IMR-90 (cell line): ENCODE measurements around the gene ALLC.

Source experiments
- CEBPB ChIP-seq: IDR thresholded peaks from 2 replicates; pipeline ENCODE4 v1.6.1; 2012; ENCODE audit warnings: low read depth, low read length, improper control_type of control experiment
- FOS ChIP-seq: fragments of 150-350 bp; IDR thresholded peaks from 2 replicates; pipeline ENCODE4 v1.6.1; 2016; ENCODE audit warnings: low read depth, low read length
- MAZ ChIP-seq: IDR thresholded peaks from 2 replicates; pipeline ENCODE4 v1.6.1; 2012; ENCODE audit warnings: low read depth, mild to moderate bottlenecking, low read length, improper control_type of control experiment, moderate library complexity, borderline replicate concordance
- NFE2L2 ChIP-seq: fragments of 150-350 bp; IDR thresholded peaks from 2 replicates; pipeline ENCODE4 v1.6.1; 2016; ENCODE audit warnings: low read depth, mild to moderate bottlenecking, low read length
- POLR2A ChIP-seq: IDR thresholded peaks from 2 replicates; pipeline ENCODE4 v1.6.1; 2012; ENCODE audit warnings: mild to moderate bottlenecking, low read depth, low read length
- RAD21 ChIP-seq: IDR thresholded peaks from 2 replicates; pipeline ENCODE4 v1.6.1; 2012; ENCODE audit warnings: low read length, improper control_type of control experiment
- RFX5 ChIP-seq: IDR thresholded peaks from 2 replicates; pipeline ENCODE4 v1.8.0; 2012; ENCODE audit warnings: low read depth, mild to moderate bottlenecking, low read length, moderate library complexity
- SMC3 ChIP-seq: fragments of 150-350 bp; IDR thresholded peaks from 2 replicates; pipeline ENCODE4 v1.6.1; 2016; ENCODE audit warnings: low read depth, mild to moderate bottlenecking, antibody characterized with exemption, low read length, moderate library complexity
- TF ChIP-seq, protein P1 (sequence below): conservative IDR thresholded peaks from 2 replicates; pipeline ENCODE4 v1.5.1; 2012; ENCODE audit warnings: mild to moderate bottlenecking, low read depth, low read length, improper control_type of control experiment
- TF ChIP-seq, protein P2 (sequence below): fragments of 150-350 bp; IDR thresholded peaks from 2 replicates; pipeline ENCODE4 v1.6.1; 2016; ENCODE audit warnings: low read depth, mild to moderate bottlenecking, low read length, moderate library complexity, borderline replicate concordance

DNA sequence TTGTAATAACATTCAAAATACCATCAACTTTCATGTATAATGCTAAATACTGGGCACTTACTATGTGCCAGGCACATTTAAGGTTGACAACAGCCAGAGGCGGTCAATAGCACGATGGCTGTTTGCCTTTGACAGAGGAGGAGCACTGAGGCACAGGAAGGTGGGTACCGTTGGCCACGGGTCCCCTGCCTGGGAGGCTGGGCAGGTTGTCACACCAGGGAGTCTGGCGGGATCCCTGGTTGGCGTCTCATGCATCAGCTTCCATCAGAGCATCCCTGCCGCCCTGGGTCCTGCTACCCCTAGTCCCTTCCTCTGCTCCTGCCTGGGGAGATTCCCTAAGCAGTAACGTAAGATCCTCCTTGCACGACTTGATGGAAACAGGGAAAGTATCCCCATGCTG lies 19.4 kb downstream of the ALLC start:
- TF ChIP-seq, protein P1, sequence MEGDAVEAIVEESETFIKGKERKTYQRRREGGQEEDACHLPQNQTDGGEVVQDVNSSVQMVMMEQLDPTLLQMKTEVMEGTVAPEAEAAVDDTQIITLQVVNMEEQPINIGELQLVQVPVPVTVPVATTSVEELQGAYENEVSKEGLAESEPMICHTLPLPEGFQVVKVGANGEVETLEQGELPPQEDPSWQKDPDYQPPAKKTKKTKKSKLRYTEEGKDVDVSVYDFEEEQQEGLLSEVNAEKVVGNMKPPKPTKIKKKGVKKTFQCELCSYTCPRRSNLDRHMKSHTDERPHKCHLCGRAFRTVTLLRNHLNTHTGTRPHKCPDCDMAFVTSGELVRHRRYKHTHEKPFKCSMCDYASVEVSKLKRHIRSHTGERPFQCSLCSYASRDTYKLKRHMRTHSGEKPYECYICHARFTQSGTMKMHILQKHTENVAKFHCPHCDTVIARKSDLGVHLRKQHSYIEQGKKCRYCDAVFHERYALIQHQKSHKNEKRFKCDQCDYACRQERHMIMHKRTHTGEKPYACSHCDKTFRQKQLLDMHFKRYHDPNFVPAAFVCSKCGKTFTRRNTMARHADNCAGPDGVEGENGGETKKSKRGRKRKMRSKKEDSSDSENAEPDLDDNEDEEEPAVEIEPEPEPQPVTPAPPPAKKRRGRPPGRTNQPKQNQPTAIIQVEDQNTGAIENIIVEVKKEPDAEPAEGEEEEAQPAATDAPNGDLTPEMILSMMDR = no peak
- TF ChIP-seq, protein P2, sequence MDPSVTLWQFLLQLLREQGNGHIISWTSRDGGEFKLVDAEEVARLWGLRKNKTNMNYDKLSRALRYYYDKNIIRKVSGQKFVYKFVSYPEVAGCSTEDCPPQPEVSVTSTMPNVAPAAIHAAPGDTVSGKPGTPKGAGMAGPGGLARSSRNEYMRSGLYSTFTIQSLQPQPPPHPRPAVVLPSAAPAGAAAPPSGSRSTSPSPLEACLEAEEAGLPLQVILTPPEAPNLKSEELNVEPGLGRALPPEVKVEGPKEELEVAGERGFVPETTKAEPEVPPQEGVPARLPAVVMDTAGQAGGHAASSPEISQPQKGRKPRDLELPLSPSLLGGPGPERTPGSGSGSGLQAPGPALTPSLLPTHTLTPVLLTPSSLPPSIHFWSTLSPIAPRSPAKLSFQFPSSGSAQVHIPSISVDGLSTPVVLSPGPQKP = no peak
- TF ChIP-seq POLR2A (no peak), CEBPB (no peak), SMC3 (no peak), NFE2L2 (no peak), FOS (no peak), RAD21 (no peak), RFX5 (no peak), MAZ (no peak)
